H9 (cell line): Measurements from ENCODE around the gene TXNRD1. TPM values are rescaled to one million over a fixed set of nuclear protein-coding genes. Genes with fewer than 3 reads are reported as not detected.

Experiments used
- DNase-seq: peaks from one replicate; pipeline ENCODE4 v3.0.0-alpha.2; 2017
- H2AFZ ChIP-seq: one replicate; pipeline ENCODE4 v1.6.1; 2013; ENCODE audit warnings: mild to moderate bottlenecking, low read length, control low read depth, moderate library complexity
- H2AK5ac ChIP-seq: 2 replicates; pipeline ENCODE4 v1.6.1; 2013; ENCODE audit warnings: low read length, control low read depth, mixed read lengths; ENCODE audit not compliant: insufficient read length
- H2BK120ac ChIP-seq: one replicate; pipeline ENCODE4 v1.6.1; 2013; ENCODE audit warnings: low read depth, mild to moderate bottlenecking, low read length, control low read depth, inconsistent platforms; ENCODE audit not compliant: poor library complexity, severe bottlenecking
- H2BK12ac ChIP-seq: 2 replicates; pipeline ENCODE4 v1.6.1; 2013; ENCODE audit warnings: low read length, control low read depth, mixed read lengths, low read depth; ENCODE audit not compliant: insufficient read length
- H2BK15ac ChIP-seq: 2 replicates; pipeline ENCODE4 v1.6.1; 2013; ENCODE audit warnings: low read depth, low read length, control low read depth
- H2BK20ac ChIP-seq: one replicate; pipeline ENCODE4 v1.6.1; 2013; ENCODE audit warnings: low read depth, mild to moderate bottlenecking, low read length, control low read depth, inconsistent platforms; ENCODE audit not compliant: poor library complexity, severe bottlenecking
- H2BK5ac ChIP-seq: 2 replicates; pipeline ENCODE4 v1.6.1; 2013; ENCODE audit warnings: low read length, control low read depth, mixed read lengths; ENCODE audit not compliant: insufficient read length
- H3K14ac ChIP-seq: 2 replicates; pipeline ENCODE4 v1.6.1; 2013; ENCODE audit warnings: low read length, control low read depth; ENCODE audit not compliant: insufficient read depth
- H3K18ac ChIP-seq: 2 replicates; pipeline ENCODE4 v1.6.1; 2013; ENCODE audit warnings: low read depth, mild to moderate bottlenecking, mixed read lengths, low read length, control low read depth; ENCODE audit not compliant: insufficient read length
- H3K23ac ChIP-seq: 2 replicates; pipeline ENCODE4 v1.6.1; 2013; ENCODE audit warnings: low read length, control low read depth, mixed read lengths, low read depth; ENCODE audit not compliant: insufficient read length
- H3K23me2 ChIP-seq: 2 replicates; pipeline ENCODE4 v1.6.1; 2013; ENCODE audit warnings: low read depth, mild to moderate bottlenecking, mixed read lengths, low read length, control low read depth; ENCODE audit not compliant: insufficient read length, poor library complexity, severe bottlenecking
- H3K27ac ChIP-seq: 2 replicates; pipeline ENCODE4 v1.5.1; 2013; ENCODE audit warnings: low read length, control low read depth, mixed read lengths, low read depth; ENCODE audit not compliant: insufficient read length
- H3K27me3 ChIP-seq: 2 replicates; pipeline ENCODE4 v1.6.1; 2013; ENCODE audit warnings: low read length, control low read depth, inconsistent platforms; ENCODE audit not compliant: insufficient read depth
- H3K4ac ChIP-seq: 2 replicates; pipeline ENCODE4 v1.6.1; 2013; ENCODE audit warnings: low read depth, mild to moderate bottlenecking, control low read depth, inconsistent platforms, low read length, moderate library complexity
- H3K4me1 ChIP-seq: 2 replicates; pipeline ENCODE4 v1.6.1; 2013; ENCODE audit warnings: low read length, control low read depth, inconsistent platforms; ENCODE audit not compliant: insufficient read depth
- H3K4me2 ChIP-seq: 2 replicates; pipeline ENCODE4 v1.6.1; 2013; ENCODE audit warnings: low read length, control low read depth, mixed read lengths; ENCODE audit not compliant: insufficient read length, insufficient read depth
- H3K56ac ChIP-seq: 2 replicates; pipeline ENCODE4 v1.6.1; 2013; ENCODE audit warnings: low read depth, mild to moderate bottlenecking, mixed read lengths, low read length, control low read depth; ENCODE audit not compliant: insufficient read length
- H3K79me1 ChIP-seq: 2 replicates; pipeline ENCODE4 v1.6.1; 2013; ENCODE audit warnings: low read depth, mild to moderate bottlenecking, moderate library complexity, low read length, control low read depth, inconsistent platforms; ENCODE audit not compliant: insufficient read depth, poor library complexity, severe bottlenecking
- H3K79me2 ChIP-seq: 2 replicates; pipeline ENCODE4 v1.6.1; 2013; ENCODE audit warnings: low read length, control low read depth, inconsistent platforms; ENCODE audit not compliant: insufficient read depth
- H3K9ac ChIP-seq: 2 replicates; pipeline ENCODE4 v1.6.1; 2013; ENCODE audit warnings: low read length, control low read depth, mixed read lengths; ENCODE audit not compliant: insufficient read length; ENCODE audit errors: extremely low read depth
- H3K9me3 ChIP-seq: one replicate; pipeline ENCODE4 v1.6.1; 2013; ENCODE audit warnings: low read depth, low read length, inconsistent platforms; ENCODE audit not compliant: control insufficient read depth
- H3T11ph ChIP-seq: one replicate; pipeline ENCODE4 v1.6.1; 2013; ENCODE audit warnings: mild to moderate bottlenecking, low read length, control low read depth, inconsistent platforms
- H4K20me1 ChIP-seq: one replicate; pipeline ENCODE4 v1.6.1; 2013; ENCODE audit not compliant: control insufficient read depth, insufficient read length, insufficient read depth
- H4K5ac ChIP-seq: 2 replicates; pipeline ENCODE4 v1.6.1; 2013; ENCODE audit warnings: low read depth, mild to moderate bottlenecking, mixed read lengths, low read length, control low read depth; ENCODE audit not compliant: insufficient read length
- H4K8ac ChIP-seq: replicated peaks from 2 replicates; pipeline ENCODE4 v1.6.1; 2013; ENCODE audit warnings: low read length, control low read depth, mixed read lengths, low read depth; ENCODE audit not compliant: insufficient read length
- H4K91ac ChIP-seq: 2 replicates; pipeline ENCODE4 v1.6.1; 2013; ENCODE audit warnings: low read depth, mild to moderate bottlenecking, moderate library complexity, mixed read lengths, low read length, control low read depth; ENCODE audit not compliant: insufficient read length
- H3K27ac Mint-ChIP-seq, 3 experiments: 2 replicates in 2 of 3; 3 replicates in 1 of 3; pipeline ENCODE4 v1.8.0; 2020 to 2021; ENCODE audit warnings: mixed read lengths in 3 of 3, mild to moderate bottlenecking in 1 of 3, moderate library complexity in 1 of 3
- H3K27me3 Mint-ChIP-seq: 2 replicates; pipeline ENCODE4 v1.8.0; 2021; ENCODE audit warnings: low read depth, mild to moderate bottlenecking, moderate library complexity, mixed read lengths
- H3K36me3 Mint-ChIP-seq, 3 experiments: 2 replicates in 2 of 3; 3 replicates in 1 of 3; pipeline ENCODE4 v1.8.0; 2020 to 2021; ENCODE audit warnings: low read depth in 3 of 3, mixed read lengths in 3 of 3; ENCODE audit not compliant: insufficient read depth in 1 of 3
- H3K4me1 Mint-ChIP-seq, 2 experiments: 2 replicates each; pipeline ENCODE4 v1.8.0; 2020; ENCODE audit warnings: mixed read lengths in 2 of 2
- H3K4me3 Mint-ChIP-seq, 2 experiments: 2 replicates in 1 of 2; 3 replicates in 1 of 2; pipeline ENCODE4 v1.8.0; 2020 to 2021; ENCODE audit warnings: mild to moderate bottlenecking in 2 of 2, mixed read lengths in 2 of 2, moderate library complexity in 1 of 2
- H3K9me3 Mint-ChIP-seq, 2 experiments: 2 replicates in 1 of 2; 3 replicates in 1 of 2; pipeline ENCODE4 v1.8.0; 2020; ENCODE audit warnings: mild to moderate bottlenecking in 2 of 2, mixed read lengths in 2 of 2, moderate library complexity in 1 of 2
- CTCF ChIP-seq: fragments of 200-600 bp; sonication (generic); conservative IDR thresholded peaks from 3 replicates; pipeline ENCODE4 v1.8.0; 2021; ENCODE audit warnings: antibody characterized with exemption, mild to moderate bottlenecking
- WGBS: extraction: QIAGEN DNeasy Blood & Tissue Kit; methylation state at CpG from one replicate; pipeline ENCODE4 v1.1.7; 2013; ENCODE audit warnings: missing lambda C conversion rate, low lambda C conversion rate, mixed read lengths; ENCODE audit not compliant: insufficient read length; ENCODE audit errors: extremely low coverage; 5-methylcytosine and 5-hydroxymethylcytosine counted together
- total RNA-seq: library from RNA; stranded (reverse); gene quantifications from 2 replicates; pipeline ENCODE4 v1.2.1, GENCODE V29; 2021

The TXNRD1 gene
- total RNA-seq, 1 experiment from 2014 or later: 100 TPM

GRCh38 chr12:104204690-104205480, 10.7 kb upstream of the TXNRD1 start:
- no CpG with 5 or more reads among the region's 19 CpGs for WGBS
- H2AK5ac ChIP-seq: no peak overlapping the region
- H3K4ac ChIP-seq: no peak overlapping the region
- H3K4me1 ChIP-seq: no peaks in the 10 kb centered on the region
- H2BK120ac ChIP-seq: no peak overlapping the region
- no peaks in the 10 kb centered on the region for H3K79me2 ChIP-seq
- Mint-ChIP-seq H3K4me1 (peaks cover 17% of the 10 kb centered on the region in 2 experiments), H3K4me3 (no peak overlapping the region), H3K9me3 (peaks cover 10 to 14% of the 10 kb centered on the region in 2 experiments), H3K27me3 (no peaks in the 10 kb centered on the region; the same call in 1 of the 2 replicates), H3K27ac (peak overlapping the region in 1 of 3 experiments; percentile 73; a peak in 1 of 7 replicates), H3K36me3 (peaks cover 3 to 14% (median 9%) of the 10 kb centered on the region in 3 experiments; a peak in 6 of 7 replicates)
- peak overlapping the region; percentile 22; the same call in 1 of the 2 replicates for H3K14ac ChIP-seq
- no peak overlapping the region for H3K23ac ChIP-seq
- no peak for DNase-seq
- H4K20me1 ChIP-seq: no peaks in the 10 kb centered on the region
- H4K91ac ChIP-seq: no peak overlapping the region
- H3K18ac ChIP-seq: no peak overlapping the region
- no peak overlapping the region for H2BK15ac ChIP-seq
- no peak overlapping the region for H2BK12ac ChIP-seq
- H4K5ac ChIP-seq: no peak overlapping the region
- no peak overlapping the region for H4K8ac ChIP-seq
- H2AFZ ChIP-seq: no peak overlapping the region
- H3T11ph ChIP-seq: no peak overlapping the region
- TF ChIP-seq CTCF: no peak
- no peaks in the 10 kb centered on the region for H3K23me2 ChIP-seq
- H2BK20ac ChIP-seq: no peak overlapping the region
- no peaks in the 10 kb centered on the region for H3K9me3 ChIP-seq
- H3K9ac ChIP-seq: no peak overlapping the region
- no peak overlapping the region for H2BK5ac ChIP-seq
- H3K27ac ChIP-seq: no peak overlapping the region
- H3K56ac ChIP-seq: no peak overlapping the region
- H3K27me3 ChIP-seq: no peaks in the 10 kb centered on the region
- H3K4me2 ChIP-seq: no peak overlapping the region
- no peaks in the 10 kb centered on the region for H3K79me1 ChIP-seq
